GM21381 (cell line): ENCODE results near the gene KDM5A.

Source experiments
- ATAC-seq: cut with Tn5 transposase; IDR thresholded peaks from one replicate; pipeline ENCODE4 v1.9.1; 2021; ENCODE audit warnings: mild to moderate bottlenecking, moderate library complexity; ENCODE audit not compliant: unreplicated experiment

KDM5A gene

DNA sequence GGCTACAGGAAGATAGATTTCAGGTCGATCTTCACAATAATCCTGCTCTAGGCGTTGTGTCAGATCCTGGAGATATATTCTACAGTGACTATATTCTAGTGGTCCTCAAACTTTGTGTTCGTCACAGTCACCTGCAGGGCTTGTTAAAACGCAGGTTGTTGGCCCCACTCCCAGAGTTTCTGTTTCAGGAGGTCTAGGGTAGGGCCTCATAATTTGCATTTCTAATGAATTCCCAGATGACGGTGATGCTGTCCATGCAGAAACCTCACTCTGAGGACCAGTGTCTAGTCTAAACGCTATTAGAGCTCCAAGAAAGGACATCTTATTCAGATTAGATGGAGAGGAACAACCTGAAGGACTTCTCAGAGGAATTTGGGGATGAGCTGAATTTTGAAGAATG, 113.3 kb downstream of the KDM5A start:
- no peak for ATAC-seq

DNA sequence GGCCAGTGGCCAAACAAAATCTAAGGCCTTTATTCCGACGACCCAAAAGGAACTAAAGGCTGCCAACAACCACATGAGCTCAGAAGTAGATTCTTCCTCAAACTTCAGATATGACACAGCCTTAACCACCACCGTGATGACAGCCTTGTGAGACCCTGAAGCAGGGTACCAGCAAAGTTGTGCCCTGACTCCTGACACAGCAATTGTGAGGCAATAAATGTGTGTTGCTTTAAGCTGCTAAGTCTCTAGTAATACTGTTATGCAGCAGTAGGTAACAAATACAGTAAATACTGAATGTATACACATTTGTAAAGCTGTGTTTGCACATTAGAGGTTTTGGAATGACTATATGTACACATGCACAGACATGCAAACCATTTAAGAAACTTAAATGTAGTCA, 115.7 kb downstream of the KDM5A start:
- no peak for ATAC-seq

DNA sequence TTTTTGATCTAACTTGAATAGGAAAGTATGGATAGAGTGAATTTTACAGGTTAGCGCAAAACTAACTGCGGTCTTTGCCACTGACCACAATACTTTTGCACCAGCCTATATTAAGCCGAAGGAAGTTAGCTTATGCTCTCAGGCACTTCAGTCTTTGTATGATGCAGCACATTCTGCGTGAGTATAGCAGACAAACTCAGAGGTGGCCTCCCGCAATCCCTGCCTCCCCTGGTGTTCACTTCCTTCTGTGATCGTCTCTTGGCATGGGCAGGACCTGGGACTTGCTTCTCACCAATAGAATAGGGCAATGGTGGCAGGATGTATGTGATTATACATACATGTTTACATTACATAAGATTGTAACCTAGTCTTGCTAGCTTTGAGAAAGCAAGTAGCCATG, 116.2 kb downstream of the KDM5A start:
- ATAC-seq, result no peak

DNA sequence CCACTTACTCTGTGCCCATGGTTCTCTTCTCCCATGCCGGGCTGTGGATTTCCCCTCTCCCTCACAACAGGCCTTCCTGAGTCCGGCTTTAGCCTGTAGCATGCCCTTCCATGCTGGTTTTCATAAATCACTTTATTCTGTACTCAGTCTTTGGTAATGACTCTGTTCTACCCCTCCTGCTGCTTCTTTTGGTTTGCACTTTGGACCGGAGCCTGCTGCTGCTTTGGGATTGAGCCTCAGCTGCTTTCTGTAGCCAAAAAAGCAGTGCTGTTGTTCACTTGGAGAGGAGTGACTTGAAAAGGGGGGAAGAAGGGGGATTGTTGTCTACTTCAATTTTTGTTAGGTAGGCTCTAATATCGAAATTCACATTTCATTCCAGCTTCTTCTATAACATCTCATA, 118.0 kb downstream of the KDM5A start:
- ATAC-seq, result no peak

DNA sequence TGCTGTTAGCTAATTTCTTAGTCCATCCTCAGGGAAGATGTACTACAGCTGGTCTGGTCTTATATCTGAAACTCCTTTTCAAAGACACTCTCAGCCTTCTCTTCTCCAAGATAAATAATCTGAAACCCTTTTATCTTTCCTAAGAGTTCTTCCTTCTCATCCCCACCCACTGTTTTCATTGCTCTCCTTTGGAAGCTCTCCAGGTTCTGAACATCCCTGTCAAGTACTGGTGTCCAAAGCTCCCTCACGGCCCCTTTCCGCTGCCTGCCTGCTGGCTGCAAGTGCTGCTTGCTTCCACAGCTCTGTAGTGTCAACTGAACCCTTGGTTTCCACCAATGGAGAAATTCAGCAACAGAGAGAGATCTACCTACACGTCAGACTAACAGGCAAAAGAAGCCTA, 119.9 kb downstream of the KDM5A start:
- ATAC-seq, result no peak

DNA sequence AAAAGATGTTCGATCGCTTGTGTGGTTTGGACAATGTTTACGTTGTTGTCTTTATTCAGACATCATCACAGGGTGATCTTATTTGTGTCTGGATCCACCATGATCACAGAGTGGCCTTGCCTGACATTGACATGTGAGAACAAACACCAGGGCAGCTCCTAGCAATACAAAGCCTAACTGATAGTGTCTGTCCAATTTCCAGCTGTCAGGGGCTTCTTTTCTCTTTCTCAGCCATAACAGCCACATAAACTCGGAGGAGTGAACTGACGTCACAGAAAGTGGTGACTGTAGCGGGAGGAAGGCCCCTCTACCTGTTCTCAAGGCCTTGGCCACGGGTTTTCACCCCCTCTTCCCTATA, 120.7 kb downstream of the KDM5A start:
- no peak for ATAC-seq

DNA sequence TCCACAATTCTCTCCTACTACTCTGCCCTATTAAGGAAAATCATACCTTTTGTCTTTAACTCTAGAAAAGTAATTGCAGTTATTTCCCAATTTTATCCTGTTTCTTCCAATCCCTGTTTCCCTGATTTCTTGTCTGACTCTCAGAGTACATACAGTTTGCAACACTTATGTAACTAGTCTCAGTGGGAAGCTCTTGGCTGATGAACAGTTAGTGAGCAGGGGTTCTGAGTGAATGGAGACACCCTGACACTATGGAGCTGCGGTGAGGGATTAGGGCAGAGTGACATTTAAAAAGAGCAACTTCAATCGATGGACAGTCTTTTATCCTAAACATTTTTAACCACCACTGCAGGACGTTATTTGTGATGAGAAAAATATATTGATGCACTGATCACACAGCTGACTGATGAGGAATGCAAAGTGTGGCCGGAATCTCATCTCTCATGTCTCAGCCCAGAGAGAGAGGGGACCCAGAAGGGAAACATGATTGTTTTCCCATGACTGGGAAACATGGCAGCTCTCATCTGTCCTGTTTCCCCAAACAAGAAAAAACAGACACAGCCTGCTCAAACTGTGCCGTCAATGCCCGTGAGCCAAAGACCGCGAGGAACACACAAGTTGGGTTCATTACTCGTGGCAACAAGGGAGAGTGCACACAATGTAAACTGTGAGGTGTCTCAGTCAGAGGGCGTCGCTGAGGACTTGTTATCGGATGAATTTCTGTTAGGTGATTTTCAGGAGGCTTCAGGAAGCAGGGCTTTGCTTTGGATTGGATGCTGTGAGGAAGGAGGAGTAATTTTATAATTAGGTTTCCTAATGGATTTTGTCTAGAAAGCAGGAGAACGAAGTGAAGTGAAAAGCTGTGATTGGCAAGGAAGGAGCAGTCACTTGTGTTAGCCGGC, 121.3 kb downstream of the KDM5A start:
- ATAC-seq, result no peak

DNA sequence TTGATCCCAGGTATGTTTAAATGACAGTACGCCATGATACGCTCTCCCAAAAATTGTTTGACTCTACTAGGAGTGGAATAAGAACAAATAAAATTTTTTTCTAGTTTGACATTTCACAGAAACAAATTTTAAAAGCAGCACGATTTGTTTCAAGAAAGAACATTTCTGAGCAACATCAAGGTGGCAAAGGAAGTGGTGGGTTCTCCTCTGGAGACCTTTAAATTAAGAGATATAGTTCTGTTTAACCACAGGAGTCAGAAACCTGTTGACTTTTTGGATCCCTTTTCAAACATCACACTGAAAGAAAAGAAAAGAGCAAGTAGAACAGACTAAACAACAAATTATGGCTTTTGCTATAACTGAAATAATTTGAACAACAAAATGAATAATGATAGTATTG, 124.0 kb downstream of the KDM5A start:
- no peak for ATAC-seq

DNA sequence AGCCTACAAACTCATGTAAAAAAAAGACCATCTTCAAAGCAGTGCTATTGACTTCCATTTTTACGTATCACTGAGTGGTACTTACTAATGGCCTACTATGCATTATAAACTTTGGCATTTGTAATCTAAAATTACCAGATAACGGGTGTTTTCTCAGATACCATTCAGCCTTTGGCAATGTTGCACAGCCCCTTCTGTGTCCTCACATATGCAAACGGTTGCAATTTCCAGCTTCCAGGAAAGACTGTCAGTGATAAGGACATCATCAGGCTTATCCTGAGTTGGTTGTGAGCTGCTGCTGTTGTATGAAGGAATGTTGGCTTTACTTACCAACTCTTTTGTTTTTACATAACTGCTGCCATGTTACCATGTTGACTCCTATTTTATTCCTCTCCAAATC, 124.9 kb downstream of the KDM5A start:
- no peak for ATAC-seq

DNA sequence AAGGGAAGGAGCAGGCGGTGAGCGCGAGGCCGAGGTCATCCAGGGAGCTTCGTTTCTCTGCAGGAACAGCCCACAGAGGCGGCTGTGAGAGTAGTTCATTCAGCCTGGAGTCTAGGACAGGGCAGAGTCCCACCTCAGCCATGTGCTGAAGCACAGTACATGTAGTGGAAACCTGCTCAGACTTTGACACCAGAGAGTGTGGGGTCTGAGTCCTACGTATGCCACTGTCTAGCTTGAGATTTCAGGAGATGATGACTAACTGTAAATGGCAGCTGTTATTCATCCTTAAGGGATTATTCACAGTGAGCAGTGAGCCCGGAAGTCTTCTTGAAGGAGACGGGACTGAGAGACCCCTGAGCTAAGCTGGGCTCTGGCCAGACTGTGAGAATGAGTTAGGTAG, 125.5 kb downstream of the KDM5A start:
- no peak for ATAC-seq

DNA sequence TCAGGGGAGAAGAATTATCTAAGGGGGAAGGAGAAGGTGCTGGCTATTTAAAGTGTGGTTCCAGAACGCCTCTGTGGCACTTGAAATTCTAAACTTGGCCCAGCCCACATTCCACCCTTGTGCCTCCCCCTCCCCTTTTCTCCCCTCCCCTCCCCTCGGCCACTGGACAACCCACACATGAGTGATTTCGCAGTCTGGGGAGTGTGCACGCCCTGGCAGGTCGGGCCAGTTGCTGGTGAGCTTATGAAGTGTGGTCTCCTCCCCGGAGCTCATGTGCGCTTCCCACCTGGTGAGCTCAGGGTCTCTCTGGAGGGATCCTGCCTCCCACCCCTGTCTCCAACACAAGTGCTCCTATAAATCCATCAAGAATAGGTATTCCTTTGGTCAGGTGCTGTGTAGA, 126.3 kb downstream of the KDM5A start, which contains the start of gene SLC6A13:
Gene SLC6A13, minus strand, starts transcription at position 20 of the 400 bp plus-strand sequence. CDS start 2,784 bp downstream, outside the sequence.
- no peak for ATAC-seq

DNA sequence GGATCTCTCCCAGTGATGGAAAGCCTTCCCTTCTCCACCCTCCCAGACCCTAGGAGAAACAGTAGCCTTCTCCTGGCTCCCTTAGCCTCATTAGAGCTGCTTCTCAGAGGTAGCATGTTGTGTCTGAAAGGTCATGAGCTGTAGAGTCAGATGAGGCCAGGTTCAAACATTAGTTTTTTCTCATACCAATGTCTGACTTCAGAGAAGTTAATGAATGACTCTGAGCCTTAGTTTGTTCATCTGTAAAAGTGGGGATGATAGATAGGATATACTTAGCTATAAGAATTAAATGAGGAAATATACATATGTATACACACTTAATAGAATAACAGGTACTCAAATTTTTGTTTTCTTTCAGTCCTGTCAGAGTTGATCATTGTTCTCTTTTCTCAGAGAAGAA, 127.0 kb downstream of the KDM5A start:
- no peak for ATAC-seq

DNA sequence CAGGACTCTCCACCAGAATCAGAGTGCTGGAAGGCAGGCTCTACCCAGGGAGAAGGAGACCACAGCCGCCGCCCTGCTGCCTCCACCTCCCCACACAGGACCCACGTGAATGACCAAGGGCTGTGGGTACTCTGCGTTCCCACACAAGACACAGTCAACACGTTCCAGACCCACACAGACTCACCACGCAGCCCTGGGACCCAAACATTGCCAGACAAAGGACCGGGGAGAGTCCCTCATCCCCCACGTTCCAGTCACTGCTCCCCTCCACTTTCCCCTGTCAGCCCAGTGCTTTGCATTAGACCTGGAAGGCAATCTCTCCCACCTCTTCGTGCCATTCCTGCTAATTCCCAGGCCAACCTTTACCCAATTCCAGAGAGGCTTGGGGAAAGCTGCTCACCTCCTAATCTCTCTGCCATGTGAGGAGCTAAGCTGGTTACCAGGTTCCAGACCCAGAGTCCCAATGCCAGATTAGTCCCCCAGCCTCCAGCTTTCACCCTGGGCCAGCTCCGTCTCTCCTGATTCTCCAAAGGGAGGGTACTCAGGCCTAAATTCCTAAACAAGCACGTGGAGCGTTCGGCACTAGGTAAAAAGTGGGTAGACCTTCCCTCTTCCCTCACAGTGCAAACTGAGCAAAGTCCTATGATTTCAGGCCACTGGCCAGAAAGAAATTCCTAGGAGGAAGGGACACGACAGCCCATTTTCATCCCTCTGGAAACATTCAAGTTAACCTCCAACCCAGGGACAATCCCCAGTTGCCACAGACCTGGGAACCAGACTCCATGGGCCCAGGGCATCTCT, 131.4 kb downstream of the KDM5A start:
- no peak for ATAC-seq

DNA sequence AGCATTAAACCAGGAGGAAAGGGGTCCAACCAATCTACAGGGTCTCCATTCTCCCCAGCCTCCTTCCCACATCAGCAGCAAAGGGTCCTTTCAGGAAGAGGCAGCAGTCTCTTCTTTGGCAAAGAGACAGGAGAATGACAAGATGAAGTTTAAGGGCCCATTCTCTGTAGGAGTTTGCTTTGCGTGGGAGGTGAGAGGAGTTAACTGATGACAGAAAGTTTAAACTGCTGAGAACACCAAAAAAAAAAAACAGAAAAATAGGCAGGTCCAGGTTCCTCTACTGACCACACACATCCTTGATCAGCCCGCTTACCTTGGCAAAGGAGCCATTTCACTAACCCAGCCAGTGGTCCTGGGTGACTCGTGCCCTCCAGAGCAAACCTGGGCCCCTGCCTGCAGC, 132.2 kb downstream of the KDM5A start:
- no peak for ATAC-seq

DNA sequence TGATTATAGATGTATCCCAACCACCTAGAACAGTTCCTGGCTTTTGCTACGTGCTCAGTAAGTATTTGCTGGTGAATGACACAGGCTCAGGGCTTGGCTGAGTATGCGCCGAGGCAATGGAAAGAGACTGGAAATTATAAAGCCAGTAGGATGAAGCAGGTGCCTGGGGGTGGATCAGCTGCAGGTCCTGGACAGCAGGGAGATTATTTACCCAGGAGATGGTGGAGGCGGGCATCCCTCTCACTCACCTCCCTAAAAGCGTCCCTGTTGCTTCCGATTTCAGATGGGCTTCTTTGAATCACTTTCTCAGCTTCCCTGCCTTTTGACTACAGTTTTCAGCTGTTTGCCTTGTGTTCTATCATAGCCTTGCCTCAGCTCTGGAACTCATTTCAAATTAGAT, 132.9 kb downstream of the KDM5A start:
- no peak for ATAC-seq

DNA sequence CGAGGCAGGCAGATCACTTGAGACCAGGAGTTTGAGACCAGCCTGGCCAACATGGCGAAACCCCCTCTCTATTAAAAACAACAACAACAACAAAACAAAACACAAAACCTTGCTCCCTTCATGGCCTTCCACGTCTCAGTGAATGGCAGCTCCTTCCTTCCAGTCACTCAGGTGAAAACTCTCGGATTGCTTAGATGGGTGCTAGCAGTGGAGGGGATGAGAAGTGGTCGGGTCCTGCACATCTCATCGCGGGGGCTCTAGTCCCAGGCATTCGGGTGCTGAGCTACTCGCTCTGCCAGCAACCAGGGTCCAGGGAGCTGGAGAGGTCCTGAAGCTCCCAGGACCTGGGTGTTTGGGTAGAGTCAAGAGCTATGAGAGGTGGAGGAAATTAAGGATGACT, 134.2 kb downstream of the KDM5A start:
- ATAC-seq, result no peak

DNA sequence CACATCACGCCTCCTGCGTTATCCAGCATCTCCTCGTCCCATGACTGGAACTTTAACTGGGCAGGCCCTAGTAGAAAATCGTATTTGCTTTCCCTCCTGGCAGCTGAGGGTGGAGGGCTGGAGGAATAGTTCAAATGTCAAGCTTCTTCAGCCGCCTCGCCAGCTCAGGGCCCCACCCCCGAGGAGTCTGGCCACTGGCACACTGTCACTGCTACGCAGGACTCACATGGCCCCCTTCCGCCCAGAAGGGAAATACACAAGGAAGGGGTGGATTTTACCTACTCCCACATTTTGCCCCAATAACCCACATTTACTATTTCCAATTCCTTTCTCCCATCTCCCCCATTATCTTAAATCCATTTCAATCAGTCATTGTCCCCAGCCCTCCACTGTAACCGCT, 135.1 kb downstream of the KDM5A start:
- no peak for ATAC-seq

DNA sequence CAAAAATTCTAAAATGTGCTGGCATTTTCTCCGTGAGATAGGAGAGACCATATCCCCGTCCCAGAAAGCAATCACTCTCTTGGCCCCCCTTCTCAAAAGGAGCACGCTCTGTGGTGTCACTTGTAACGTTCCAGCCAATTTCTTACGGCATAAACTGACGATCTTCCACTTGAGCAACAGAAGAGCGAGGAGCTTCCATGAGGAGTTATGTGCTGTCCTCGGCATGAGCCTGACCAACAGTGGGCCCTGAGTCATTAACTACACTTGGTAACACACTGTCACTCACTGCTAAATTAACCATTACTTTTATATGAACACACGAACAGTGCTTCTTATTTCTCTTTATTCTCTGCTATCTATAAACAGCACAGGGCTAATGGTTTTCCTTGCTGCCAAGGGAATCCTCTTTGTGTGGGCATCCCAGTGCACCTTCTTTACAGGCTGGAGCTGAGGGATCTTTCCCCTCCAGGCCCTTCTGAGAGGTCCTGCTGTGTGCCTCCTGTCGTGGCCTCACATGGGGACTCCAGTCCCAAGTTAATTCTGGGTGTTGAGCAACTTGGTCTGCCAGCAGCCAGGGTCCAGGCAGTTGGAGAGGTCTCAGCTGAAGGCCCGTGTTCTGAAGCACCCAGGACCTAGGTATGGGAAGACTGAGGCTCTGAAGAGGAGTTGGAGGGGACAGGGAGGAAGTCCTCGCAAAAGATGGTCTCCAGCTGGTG, 135.8 kb downstream of the KDM5A start:
- ATAC-seq, result no peak

DNA sequence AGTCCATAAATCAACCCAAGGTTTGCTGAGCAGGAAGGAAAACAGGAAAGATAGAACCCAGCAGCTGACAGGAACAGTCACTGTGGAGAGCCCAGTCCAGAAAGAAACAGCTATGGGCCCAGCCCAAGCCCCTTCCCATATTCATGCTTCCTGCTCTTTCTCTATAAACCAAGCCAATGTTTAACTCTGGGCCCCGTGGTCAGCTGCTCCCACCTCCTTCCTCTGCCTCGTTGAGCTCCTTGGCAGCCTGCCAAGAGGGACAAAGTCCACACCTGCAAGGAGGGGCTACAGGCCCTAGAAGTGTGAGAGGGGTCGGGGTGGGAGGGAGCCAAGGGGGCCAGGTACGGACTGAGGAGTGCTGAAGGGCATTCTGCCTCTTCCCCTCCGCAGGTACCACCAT, 136.5 kb downstream of the KDM5A start:
- ATAC-seq, result no peak

DNA sequence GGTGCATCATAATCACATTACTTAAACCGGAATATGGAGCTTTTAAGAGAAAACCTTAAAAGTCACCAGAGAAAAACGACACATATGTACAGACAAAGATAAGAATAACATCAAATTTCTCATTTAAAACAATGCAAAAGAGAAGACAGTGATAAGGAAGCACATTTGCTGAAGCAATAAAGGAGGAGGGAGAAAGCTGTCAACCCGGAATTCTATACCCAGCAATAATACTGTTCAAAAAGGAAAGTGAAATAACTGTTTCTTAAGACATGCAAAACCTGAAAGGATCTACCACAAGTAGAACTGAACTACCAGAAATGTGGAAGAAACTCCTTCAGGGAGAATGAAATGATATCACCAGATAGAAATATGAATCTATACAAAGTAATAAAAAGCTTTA, 141.8 kb downstream of the KDM5A start:
- ATAC-seq, result no peak

DNA sequence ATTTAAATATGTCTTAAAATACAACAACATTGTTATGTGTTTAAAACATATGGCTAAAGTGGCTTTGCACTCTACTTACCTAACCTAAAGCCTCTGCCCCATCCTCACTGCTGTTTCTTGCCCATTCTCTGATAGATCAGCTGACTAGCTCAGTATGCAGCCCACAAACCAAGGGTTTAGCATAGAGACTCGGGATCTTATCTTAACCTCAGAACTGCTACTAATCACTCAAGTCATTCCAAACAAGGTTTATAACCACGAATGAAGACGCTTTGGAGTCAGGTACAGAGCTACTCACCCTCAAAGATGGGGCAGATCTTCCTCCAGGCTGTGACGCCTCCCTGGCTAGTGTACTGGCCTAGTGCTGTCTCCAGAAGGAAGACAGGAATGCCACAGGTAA, 145.7 kb downstream of the KDM5A start:
- ATAC-seq, result no peak

DNA sequence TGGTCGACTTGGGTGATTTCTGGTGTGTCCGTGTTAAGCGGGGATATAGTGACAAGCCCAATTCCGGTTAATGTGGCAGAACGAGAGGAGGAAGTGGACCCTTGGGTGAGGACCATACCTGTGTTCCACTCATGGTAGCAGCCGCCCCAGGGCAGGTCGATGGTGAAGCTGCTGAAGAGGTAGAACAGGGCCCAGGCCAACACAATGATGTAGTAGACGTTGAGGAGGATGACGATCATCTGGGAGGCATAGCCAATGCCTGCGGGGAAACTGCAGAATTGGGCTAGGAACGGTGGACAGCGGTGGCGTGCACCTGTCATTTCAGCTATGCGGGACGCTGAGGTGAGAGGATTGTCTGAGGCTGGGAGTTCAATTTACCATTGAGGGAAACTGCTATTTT, 146.6 kb downstream of the KDM5A start:
- no peak for ATAC-seq
